Occipital lobe (tissue), 2 donors: Measurements from ENCODE around the gene KIF5A. TPM values are rescaled to one million over a fixed set of nuclear protein-coding genes. Genes with fewer than 3 reads are reported as not detected.

Experiments used
- DNase-seq: peaks from one replicate; lab custom pipeline; 2025; lab: John Stamatoyannopoulos, UW
- total RNA-seq: library from RNA; depleted of rRNA; stranded (reverse); fragments of >200 nt; gene quantifications from one replicate; pipeline ENCODE4 v1.2.3, GENCODE V29; 2014

The KIF5A gene
- total RNA-seq, 1 donor from 2014 or later: 50.2 TPM

GRCh38 chr12:57619434-57620244 is 69.8 kb downstream of the KIF5A start:
- no peak for DNase-seq

GRCh38 chr12:57620245-57620935 is 70.5 kb downstream of the KIF5A start:
- no peak for DNase-seq

- DNase-seq: no peak
Measured at GRCh38 chr12:57620936-57621496, 71.2 kb downstream of the KIF5A start.

- no peak for DNase-seq
Measured at GRCh38 chr12:57621497-57622292, 71.9 kb downstream of the KIF5A start.

DNA sequence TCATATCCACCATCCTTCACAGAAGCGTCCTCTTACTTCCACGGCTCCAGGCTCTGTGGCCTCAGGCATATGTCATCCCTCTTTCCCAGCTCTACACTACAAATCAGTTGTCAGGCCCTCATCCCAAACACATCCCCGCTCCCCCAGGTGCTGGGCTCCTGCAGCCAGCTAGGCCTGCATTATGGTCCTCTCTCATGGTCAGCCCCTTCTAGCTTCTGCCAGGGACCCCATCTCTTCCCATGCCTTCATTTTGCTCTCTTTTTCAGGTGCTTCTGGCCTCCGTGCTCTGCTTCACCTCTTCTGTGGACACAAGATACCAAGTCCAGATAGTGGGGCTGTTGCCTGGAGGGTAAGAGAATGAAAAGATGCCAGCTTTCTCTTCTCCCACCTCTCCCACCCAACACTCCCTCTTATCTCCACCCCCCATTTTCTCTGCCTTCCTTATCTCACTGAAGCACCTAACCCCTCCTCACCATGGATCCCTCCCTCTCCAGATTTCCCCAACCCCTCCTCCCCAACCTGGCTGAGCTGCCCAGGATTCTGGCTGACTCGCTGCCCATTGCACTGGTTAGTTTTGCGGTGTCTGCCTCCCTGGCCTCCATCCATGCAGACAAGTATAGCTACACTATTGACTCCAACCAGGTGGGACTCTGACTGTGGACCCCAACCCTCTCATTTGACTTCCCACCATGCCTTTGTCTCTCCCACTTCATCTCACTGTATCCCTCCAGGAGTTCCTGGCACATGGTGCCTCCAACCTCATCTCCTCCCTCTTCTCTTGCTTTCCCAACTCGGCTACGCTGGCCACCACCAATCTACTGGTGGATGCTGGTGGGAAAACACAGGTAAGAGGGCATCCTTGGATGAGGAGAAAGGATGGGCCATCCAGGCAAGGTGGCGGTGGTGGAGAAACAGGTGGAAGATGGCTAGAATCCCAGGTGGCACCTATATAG is 72.7 kb downstream of the KIF5A start:
- DNase-seq: no peak

DNA sequence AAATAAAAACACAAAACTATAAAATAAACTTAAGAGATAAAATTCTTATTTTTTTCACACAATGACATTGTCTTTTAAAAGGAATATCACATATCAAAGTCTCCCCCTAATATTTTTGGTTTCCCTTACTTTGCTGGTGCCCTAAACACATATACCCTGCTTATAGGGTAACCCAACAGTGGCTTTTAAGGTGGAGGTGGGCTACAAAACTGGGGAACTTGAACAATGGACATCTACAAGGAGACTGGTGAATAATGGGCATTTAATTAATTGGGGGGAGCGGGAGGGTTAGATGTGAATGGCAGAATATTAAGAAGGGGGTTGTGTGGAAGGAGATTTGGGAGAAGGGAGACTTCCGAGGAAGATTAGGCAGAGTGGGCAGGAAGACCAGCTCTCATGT is 73.5 kb downstream of the KIF5A start:
- DNase-seq: no peak

- DNase-seq: no peak
Measured at GRCh38 chr12:57623811-57624390, 74.1 kb downstream of the KIF5A start.

- no peak for DNase-seq
Measured at GRCh38 chr12:57624441-57625220, 74.8 kb downstream of the KIF5A start.

DNA sequence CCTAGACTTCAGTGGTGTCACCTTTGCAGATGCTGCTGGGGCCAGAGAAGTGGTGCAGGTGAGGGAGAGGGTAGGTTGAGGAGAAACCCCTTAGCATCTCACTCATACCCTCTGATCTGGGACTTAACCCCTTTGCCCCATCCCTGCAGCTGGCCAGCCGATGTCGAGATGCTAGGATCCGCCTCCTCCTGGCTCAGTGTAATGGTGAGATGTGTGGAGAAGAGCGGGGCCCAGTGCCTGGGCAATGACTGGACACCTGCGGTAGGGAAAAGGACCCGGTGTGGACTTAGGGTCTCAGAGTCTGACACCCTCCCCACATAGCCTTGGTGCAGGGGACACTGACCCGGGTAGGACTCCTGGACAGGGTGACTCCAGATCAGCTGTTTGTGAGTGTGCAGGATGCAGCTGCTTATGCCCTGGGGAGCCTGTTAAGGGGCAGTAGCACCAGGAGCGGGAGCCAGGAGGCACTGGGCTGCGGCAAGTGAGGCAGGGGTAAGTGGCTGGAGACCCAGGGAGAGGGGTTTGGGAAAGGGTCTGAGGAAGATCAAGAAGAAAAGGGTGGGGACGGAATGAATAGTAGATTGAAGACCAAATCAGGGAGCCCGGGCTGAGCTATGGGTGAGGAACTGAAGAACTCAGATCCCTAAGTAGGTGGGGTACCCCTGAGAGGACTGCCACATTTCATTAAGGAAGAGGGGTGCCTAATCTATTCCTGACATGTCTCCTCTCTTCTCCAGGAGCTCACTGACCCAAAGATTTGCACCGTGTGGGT is 75.6 kb downstream of the KIF5A start:
- DNase-seq: no peak

DNA sequence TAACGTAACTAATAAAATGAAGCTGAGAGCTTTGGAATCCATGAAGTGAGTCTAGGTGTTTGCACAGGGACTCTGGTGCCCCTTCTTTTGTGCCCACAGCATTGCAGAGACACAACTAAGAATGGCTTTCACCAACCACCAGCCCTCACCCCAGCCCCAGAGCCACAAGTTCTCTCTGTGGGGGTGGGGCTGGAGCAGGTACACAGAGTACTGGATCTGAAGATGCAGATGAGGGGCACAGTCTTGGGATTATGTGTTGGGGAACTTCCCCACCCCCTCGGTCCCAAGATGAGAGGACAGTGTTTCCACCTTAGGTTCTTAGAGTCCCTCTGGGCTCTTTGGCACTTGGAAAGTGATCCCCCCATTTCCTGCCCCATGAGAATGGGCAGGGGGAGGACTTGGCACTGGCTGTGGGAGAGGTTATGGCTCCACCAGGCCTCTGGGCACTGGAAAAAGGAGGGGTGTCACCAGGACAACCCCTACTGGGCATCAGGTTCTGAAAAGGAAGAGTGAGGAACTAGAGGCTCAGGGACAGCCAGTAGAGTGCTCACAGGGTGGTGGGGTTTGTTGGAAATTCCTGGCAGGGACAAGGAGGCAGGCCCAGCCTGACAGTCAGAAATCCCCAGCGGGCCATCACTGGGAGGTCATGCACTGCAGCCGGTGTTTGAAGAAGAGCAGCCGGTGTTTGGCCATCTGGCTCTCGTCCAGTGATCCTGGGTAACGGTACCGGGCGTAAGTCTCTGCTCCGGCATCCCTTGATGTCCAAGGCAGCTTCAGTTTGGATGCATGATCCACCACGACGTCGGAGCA is 76.5 kb downstream of the KIF5A start:
- no peak for DNase-seq

GRCh38 chr12:57626921-57627445 is 77.1 kb downstream of the KIF5A start:
- DNase-seq: no peak

DNA sequence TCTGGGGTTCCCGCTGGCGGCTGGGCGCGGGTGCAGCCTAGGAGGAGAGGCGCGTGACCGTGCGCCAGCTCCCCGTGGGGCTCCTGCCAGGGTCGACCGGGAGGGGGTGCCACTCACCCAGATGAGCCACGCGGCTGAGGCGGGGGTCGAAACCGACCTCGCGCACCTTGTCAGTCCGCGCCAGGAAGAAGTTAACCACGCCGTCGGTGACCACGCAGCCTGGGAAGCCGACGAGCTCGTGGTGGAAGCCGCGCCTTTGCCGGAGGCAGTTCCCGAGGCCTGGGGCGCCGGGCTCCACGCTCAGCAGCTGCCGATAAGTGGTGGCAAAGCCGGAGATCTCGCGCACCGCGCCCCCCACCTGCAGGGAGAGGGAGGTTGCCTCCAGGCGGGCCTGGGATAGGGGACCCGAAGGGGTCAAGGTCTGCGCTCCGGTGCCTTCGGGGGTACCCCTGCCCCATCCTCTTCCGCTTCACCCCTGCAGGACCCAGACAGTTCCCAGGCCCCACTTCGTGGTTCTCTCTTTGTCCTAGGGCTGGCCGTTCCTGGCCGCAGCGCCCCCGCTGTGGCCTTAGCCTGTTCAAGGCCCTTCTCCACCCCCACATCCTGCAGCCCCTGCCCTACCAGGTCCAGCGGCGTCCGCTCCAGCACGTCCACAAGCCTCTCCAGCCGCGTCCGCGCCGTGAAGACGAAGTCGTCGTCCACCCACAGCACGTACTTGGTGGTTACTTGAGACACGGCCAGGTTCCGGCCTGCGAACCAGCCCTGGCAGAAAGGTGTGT is 77.8 kb downstream of the KIF5A start:
- DNase-seq: no peak

DNA sequence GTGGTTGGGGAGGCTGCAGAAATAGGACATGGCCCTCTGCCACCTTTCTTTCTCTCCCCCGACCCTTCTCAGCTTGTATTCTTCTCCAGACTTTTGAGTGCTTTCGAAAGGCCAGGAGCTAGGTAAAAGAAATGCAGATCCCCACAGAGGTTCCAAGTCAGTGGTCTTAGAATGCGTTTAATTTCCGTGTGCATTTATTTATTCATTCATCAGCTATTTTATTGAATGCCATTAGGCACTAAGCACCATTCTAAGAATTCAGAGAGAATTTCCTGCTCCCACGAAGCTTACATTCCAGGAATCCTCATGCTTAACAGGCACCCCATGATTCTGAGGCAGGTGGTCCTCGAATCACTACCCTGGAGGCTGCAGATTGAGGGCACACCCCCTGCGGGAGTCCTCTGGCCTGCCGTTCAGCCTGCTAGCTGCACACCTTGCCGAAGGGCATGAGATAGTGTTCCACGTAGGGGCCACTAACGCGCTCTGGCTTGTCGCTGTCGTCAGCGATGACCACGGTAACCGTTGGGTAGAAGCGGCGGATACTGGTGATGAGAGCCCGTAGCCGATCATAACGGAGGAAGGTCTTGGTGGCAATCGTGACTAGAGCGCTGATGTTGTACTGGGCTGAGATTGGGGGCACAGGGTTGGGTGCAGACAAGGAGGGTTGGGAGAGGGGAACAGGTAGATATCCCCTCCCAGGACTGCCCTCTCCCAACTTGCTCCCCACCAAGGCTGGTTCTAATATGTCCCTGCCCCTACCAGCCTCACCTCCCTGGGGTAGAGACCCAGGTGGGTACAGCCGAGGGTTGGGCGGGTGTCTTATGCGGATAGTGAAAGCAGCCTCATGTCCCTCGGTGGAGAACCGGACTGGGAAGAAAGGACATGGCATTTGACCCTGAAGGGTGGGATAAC is 78.7 kb downstream of the KIF5A start:
- no peak for DNase-seq

- no peak for DNase-seq
Measured at GRCh38 chr12:57629897-57630471, 80.1 kb downstream of the KIF5A start.

GRCh38 chr12:57630891-57631433 is 81.1 kb downstream of the KIF5A start:
- no peak for DNase-seq
